Measurements from ENCODE around the gene KIF9.

GRCh38 chr3:47276558-47276957, 6.0 kb downstream of the KIF9 start:
- TF ChIP-seq BACH2 (CRISPR knock-in tag; IDR thresholded peaks at IDR 0.05; ENCODE audit: borderline replicate concordance) (no peak), SNAI2 (CRISPR knock-in tag; IDR thresholded peaks at IDR 0.05) (no peak), PATZ1 (CRISPR knock-in tag; IDR thresholded peaks at IDR 0.05; ENCODE audit: borderline replicate concordance) (no peak)
